ENCODE results near the gene PTPRA. TPM values are rescaled to one million over a fixed set of nuclear protein-coding genes. Genes with fewer than 3 reads are reported as not detected.

Gene PTPRA
- polyA plus RNA-seq, 12 donors, result 35.4 to 98.2 (median 56.6) TPM; not detected in 1

- no peak for DNase-seq
Measured at GRCh38 chr20:2919518-2920245, 46.4 kb downstream of the PTPRA start.

DNA sequence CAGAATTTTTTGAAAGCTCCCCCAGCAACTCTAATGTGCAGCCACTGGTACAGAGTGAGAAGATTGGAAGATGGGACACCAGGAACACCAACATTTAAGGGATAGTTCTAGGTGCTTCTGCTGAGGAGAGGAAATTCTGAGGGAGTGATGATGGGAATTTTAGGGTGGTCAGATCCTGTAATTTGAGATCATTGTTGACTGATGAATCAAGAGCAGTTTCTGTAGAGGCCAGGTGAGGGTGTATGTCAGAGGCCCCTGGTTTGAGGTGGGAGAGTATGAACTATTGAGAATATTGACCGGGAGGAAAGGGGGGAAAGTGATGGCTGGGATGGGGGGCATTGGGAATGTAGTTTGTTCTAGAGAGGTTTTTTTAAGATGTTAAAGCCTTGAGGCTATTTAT lies 47.2 kb downstream of the PTPRA start:
- DNase-seq, result no peak

DNA sequence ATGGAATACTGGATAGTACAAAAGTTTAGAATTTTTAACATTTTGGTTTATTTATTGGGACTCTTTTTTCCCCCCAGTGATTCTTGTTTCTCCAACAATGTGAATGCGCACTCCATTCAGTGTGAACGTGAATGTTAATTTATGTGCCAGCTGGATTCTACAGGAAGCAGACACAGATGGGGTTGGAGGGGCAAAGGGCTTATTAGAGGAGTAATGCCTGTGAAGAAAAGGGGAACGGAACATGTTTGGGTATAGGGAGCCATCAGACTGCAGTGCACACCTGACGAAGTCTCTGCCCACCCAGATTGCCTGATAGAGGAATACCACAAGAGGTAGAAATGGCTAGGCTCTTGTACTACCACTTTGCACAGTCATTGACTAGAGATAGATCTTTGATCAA lies 48.2 kb downstream of the PTPRA start:
- no peak for DNase-seq

DNA sequence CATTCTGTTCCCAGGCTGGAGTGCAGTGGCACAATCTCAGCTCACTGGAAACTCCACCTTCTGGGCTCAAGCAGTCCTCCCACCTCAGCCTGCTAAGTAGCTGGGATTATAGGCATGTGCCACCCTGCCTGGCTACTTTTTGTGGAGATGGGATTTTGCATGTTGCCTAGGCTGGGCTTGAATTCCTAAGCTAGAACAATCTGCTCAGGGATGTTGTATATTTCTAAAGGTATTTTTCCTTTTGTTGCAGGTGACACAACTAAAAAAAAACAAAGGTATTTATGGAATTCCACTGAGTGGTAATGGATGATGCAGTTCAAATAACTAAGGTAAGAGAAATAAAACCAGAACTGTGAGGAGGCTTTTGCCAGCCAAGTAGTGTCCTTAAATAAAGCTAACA lies 49.7 kb downstream of the PTPRA start:
- no peak for DNase-seq

DNA sequence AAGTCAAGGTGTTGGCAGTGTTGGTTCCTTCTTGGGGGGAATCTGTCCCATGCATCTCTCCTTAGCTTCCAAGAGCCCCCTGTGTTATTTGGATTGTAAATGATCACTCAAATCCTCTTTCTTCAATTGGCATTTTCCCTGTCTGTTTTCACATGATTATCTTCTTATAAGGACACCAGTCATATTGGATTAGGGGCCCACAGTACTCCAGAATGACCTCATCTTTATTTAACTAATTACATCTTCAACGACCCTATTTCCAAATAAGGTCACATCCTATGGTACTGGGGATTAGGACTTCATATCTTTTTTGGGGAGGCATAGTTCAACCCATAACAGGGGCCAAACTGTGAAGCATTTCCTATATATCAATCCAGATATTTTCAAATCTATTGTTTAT lies 57.3 kb downstream of the PTPRA start:
- no peak for DNase-seq

GRCh38 chr20:2932498-2932897 lies 59.2 kb downstream of the PTPRA start:
- DNase-seq, result no peak

- DNase-seq, result no peak
Measured at GRCh38 chr20:2937902-2938301, 64.6 kb downstream of the PTPRA start.

DNA sequence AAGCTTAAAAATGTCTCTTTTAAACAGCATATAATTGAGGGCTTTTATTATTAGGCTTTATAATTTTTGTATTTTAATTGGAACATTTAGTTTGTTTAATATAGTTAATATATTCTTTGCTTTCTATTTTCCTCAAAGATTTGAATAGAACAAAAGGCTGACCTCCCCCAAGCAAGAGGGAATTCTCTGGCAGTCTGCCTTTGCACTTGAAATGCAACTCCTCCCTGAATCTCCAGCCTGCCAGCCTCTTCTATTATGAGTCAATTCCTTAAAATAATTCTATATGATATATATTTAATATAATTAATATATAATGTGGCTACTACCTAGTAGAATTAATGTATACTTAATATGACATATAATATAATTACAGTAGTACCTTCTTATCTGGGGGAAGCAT lies 69.2 kb downstream of the PTPRA start:
- peak; percentile 21 for DNase-seq

DNA sequence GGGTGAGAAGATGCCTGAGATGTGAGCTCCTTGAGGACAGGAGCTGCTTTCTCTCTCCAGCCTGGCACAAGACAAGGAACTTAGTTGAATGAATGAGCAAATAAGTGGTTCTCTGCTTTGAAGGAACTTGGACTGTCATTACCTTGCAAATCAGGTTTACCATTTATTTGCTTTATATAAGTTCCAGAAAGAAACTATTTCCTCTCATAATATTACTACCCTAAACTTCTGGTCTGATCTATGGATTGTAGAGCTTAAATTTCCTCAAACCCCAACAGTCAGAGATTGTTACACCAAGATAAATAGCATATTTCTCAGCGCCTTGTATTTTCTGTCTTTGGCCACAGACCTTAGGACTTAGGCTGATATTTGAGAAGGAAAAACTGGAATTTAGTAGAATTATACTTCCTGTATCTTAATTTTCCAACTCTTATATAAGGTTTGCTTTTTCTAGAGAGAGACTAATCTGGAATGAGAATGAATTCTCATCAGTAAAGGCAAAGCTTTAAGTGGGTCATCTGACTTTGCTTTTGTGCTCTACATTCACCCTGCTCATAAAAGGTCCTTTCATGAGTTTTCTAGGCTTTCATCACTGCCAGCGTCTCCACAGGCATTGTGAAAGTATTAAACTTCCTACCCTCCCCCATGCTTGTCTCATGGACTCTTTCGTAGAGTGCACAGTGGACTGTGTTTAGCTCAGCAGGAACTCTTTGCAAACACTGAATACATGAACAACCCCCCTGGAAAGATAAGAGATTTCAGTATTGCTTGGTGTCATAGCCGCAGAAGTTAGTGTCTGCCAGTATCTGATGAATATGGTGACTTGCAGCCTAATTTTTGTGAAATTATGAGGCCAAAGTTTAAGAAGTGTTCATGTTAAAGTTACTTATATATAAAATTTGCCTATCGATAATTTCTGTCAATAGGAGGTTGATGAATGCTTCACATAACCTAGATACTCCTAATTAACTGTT lies 74.0 kb downstream of the PTPRA start:
- no peak for DNase-seq

DNA sequence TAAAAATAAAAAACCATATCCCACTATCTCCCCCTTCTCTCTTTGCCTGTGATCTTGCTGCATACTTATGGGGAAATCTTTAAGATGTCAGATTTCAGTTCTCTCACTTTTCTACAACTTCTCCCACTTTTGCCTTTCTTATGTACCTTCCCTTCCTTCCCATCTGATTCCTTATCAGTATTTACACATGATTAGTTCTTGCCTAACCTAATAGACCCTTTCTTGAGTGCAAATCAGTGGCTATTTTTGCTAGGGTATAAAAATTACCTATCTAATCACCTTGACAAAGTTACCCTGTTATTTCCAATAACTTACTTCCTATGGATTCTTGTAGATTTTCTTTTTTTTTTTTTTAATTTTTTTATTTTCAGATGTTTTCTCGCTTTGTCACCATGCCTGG lies 75.7 kb downstream of the PTPRA start:
- DNase-seq, result no peak

DNA sequence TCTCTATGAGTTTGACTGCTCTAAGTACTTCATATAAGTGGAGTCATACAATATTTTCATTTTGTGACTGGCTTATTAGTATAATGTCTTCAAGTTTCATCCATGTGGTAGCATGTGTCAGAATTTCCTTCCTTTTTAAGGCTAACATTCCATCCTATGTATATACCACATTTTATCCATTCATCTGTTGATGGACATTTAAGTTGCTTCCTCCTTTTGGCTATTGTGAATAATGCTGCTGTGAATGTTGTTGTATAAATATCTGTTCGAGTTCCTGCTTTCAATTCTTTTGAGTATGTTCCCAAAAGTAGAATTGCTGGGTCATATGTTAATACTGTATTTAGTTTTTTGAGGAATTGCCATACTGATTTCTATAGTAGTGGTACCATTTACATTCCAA lies 79.5 kb downstream of the PTPRA start:
- no peak for DNase-seq

- no peak for DNase-seq
Measured at GRCh38 chr20:2955257-2955970, 82.1 kb downstream of the PTPRA start.

GRCh38 chr20:2956480-2956879 lies 83.2 kb downstream of the PTPRA start:
- no peak for DNase-seq

DNA sequence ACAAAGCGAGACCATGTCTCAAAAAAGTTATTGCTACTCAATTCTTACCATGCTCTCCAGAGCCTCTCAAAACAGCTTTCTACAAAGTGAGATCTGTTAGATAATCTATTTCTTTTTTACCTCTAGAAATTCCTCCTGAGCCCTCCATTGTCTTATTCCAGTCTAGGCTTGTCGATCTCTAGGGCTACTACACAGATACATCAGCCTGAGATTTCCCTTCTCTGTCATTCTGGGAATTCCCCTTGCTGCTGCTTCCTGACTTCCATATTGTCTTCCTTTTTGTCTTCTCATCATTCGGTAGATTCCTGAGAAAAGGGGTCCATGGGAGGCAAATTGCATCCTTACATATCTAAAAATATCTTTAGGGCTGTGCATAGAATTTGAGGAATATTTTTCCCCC lies 94.6 kb downstream of the PTPRA start:
- no peak for DNase-seq

- no peak for DNase-seq
Measured at GRCh38 chr20:2972126-2972525, 98.8 kb downstream of the PTPRA start.

- DNase-seq, result no peak
Measured at GRCh38 chr20:2973574-2973973, 100.3 kb downstream of the PTPRA start.

GRCh38 chr20:2978519-2978918 lies 105.2 kb downstream of the PTPRA start:
- no peak for DNase-seq

DNA sequence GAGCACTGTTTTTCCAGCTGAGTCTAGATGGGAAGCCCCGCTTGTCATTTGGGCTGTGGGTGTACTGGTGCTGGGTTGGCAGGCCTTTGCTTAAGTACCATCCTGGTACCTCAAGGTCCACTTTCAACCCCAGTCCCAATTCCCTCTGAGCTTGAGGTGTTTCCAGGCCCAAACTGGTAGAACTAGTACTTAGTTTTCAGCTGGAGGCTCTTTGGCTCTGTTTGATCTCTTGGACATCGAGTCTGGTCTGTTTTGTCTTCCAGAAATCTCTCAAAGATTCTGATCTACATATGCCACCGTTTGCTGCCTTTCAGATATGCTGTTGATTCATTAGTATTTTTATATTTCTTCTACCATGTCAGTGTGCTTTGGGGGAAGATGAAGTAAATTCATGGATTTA lies 108.4 kb downstream of the PTPRA start:
- DNase-seq, result no peak

- DNase-seq, result no peak
Measured at GRCh38 chr20:2983508-2983907, 110.2 kb downstream of the PTPRA start.

DNA sequence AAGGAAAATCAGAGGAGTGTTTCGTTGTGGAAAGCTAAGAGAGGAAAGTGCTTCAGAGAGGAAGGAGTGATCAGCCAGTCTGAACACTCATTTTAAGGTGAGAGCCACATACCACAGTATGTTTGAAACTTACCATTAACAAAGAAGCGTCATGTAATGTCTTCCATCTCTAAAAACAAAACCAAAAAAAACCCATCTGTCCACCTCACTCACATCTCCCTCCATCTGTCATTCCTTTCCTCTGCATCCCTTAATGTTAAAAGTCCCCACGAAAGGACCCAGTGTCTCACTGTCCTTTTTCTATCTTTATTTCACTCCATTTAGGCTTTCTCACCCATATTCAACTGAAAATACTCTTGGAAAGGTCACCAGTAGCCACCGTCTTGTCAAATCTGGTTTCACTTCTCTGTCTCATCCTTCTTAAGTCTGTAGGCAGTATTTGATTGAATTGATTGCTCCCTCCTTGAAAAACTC lies 110.8 kb downstream of the PTPRA start:
- DNase-seq, result no peak

DNA sequence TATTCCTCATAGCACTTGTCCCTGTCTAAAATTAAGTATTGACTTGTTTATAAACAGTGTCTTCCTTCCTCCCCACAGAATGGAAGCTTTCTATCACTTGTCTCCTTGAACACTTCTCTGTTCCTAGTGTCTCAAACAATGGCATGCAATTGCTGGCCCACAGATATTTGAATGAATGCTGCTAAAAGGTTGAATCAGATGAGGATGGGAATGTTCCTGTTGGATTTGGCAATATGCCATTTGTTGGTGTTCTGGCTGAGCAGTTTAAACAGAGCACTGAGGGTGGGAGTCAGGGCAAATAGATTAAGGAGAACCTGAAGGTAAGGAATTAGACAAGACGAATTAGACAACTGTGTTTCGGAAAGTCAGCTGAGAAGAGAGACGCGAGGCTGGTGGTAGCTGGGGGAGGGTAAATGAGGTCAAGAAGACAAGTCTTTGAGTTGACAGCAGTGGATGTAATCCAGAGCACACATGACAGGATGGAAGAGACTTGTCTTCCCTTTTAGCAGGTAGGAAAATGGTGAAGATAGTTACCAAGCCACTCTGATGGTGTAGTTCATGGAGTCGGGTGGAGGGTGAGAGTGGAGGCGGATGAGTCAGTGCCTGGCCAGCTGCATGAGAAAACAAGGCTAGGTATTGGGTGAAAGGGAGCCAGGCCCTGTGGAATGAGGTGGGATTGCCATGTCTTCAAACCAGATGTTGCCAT lies 111.8 kb downstream of the PTPRA start:
- DNase-seq, result no peak

- no peak for DNase-seq
Measured at GRCh38 chr20:2986466-2986865, 113.2 kb downstream of the PTPRA start.
